GM12878 (cell line): ENCODE data around the gene MRPS21.

Experiments
- CTCF ChIP-seq, 3 experiments: IDR thresholded peaks in 2 of 3; conservative IDR thresholded peaks in 1 of 3; 2 replicates each; pipeline ENCODE4 v1.5.1; 2011; ENCODE audit warnings: low read depth in 3 of 3, low read length in 3 of 3, mild to moderate bottlenecking in 3 of 3, control low read depth in 2 of 3, moderate library complexity in 2 of 3, inconsistent platforms in 1 of 3, mixed read lengths in 1 of 3; ENCODE audit not compliant: control insufficient read depth in 2 of 3, insufficient read depth in 1 of 3; ENCODE audit errors: extremely low read depth in 1 of 3
- IKZF2 ChIP-seq, 2 experiments: fragments of 450-650 bp; IDR thresholded peaks; 2 replicates each; pipeline ENCODE4 v1.6.1; 2017; ENCODE audit warnings: mild to moderate bottlenecking in 2 of 2, moderate library complexity in 2 of 2
- IRF3 ChIP-seq: fragments of 450-650 bp; IDR thresholded peaks from 2 replicates; pipeline ENCODE4 v1.6.1; 2014; ENCODE audit warnings: mild to moderate bottlenecking
- POLR2AphosphoS5 ChIP-seq: IDR thresholded peaks from 2 replicates; pipeline ENCODE4 v1.6.1; 2011; ENCODE audit warnings: mild to moderate bottlenecking, low read length, inconsistent platforms
- POU2F2 ChIP-seq: IDR thresholded peaks from 3 replicates; pipeline ENCODE4 v1.6.1; 2011; ENCODE audit warnings: low read depth, mild to moderate bottlenecking, low read length, borderline replicate concordance
- RAD21 ChIP-seq: IDR thresholded peaks from 2 replicates; pipeline ENCODE4 v1.6.1; 2011; ENCODE audit warnings: mild to moderate bottlenecking, low read depth, low read length, moderate library complexity; ENCODE audit not compliant: insufficient read depth
- ZZZ3 ChIP-seq: IDR thresholded peaks from 2 replicates; pipeline ENCODE4 v1.6.1; 2011; ENCODE audit warnings: low read depth; ENCODE audit not compliant: control insufficient read depth, insufficient read length

GRCh38 chr1:150311762-150312161, 18.1 kb downstream of the MRPS21 start:
- TF ChIP-seq POLR2AphosphoS5 (no peak), IRF3 (no peak), ZZZ3 (no peak), CTCF (IDR thresholded peaks at IDR 0.05 in 2 of 3, conservative IDR thresholded peaks at IDR 0.05 in 1 of 3; ENCODE audit: control insufficient read depth in 2 of 3, extremely low read depth in 1 of 3, insufficient read depth in 1 of 3, low read depth in 3 of 3, low read length in 3 of 3) (no peak), POU2F2 (no peak), IKZF2 (IDR thresholded peaks at IDR 0.05) (no peak), RAD21 (no peak)
